NCI-H345 treated with DMSO at 0.1 percent for 48 hours (cell line): ENCODE data around the gene NF1.
"Not testable (repeated sequence)": the region's sequence is repeated elsewhere in the genome, so short reads cannot be mapped to it uniquely, and the experiment has no call there.

ENCODE experiments used
- DNase-seq: peaks from one replicate; lab custom pipeline; 2025; ENCODE audit not compliant: unreplicated experiment; lab: John Stamatoyannopoulos, UW

Gene NF1, protein sequence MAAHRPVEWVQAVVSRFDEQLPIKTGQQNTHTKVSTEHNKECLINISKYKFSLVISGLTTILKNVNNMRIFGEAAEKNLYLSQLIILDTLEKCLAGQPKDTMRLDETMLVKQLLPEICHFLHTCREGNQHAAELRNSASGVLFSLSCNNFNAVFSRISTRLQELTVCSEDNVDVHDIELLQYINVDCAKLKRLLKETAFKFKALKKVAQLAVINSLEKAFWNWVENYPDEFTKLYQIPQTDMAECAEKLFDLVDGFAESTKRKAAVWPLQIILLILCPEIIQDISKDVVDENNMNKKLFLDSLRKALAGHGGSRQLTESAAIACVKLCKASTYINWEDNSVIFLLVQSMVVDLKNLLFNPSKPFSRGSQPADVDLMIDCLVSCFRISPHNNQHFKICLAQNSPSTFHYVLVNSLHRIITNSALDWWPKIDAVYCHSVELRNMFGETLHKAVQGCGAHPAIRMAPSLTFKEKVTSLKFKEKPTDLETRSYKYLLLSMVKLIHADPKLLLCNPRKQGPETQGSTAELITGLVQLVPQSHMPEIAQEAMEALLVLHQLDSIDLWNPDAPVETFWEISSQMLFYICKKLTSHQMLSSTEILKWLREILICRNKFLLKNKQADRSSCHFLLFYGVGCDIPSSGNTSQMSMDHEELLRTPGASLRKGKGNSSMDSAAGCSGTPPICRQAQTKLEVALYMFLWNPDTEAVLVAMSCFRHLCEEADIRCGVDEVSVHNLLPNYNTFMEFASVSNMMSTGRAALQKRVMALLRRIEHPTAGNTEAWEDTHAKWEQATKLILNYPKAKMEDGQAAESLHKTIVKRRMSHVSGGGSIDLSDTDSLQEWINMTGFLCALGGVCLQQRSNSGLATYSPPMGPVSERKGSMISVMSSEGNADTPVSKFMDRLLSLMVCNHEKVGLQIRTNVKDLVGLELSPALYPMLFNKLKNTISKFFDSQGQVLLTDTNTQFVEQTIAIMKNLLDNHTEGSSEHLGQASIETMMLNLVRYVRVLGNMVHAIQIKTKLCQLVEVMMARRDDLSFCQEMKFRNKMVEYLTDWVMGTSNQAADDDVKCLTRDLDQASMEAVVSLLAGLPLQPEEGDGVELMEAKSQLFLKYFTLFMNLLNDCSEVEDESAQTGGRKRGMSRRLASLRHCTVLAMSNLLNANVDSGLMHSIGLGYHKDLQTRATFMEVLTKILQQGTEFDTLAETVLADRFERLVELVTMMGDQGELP (N-terminal part only)

DNA sequence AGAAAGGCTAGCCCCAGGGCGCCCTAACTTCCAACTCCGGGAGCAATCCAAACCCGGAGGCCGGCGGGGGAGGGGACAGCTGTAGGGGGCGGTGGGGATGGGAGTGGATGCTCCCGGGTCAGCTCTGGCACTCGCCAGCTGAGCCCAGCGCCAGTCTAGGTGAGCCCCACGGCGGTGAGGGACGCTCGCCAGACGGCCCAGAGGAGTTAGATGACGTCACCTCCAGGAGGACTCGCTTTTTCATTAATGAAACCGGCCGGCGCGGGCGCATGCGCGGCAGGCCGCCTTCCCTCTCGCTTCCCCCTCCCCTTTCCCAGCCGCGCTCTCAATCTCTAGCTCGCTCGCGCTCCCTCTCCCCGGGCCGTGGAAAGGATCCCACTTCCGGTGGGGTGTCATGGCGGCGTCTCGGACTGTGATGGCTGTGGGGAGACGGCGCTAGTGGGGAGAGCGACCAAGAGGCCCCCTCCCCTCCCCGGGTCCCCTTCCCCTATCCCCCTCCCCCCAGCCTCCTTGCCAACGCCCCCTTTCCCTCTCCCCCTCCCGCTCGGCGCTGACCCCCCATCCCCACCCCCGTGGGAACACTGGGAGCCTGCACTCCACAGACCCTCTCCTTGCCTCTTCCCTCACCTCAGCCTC, at the start of gene NF1:
Gene NF1, plus strand, starts transcription at position 378 of the 636 bp plus-strand sequence. CDS start 333 bp downstream, outside the sequence.
- peak; percentile 90 for DNase-seq

DNA sequence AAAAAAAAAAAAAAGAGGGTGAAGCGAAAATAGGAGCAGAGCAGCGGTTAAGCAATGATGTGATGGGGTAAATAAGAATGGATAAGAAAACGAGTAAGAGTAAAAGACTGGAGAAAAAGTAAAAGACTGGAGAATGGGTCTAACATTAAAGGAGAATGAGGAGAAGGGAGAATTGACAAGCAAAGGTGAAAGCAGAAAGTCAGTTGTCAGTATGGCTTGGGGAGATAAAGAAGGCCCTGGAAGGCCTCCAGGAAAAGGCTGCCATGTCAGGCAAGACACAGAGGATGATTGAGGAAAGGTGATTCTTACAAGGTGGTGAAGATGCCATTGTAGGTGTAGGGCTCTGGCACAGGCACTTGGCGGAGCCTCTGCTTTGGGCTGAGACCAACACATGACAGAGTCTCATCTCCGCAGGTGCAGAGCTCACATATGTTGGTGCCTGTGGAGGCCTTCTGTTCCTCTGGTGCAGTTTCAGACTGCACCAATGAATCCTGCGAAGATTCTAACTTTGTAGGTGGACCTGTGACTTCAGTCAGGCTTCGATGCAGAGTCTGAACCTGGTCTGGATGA, 47.8 kb upstream of the NF1 start:
- not testable (repeated sequence) for DNase-seq

DNA sequence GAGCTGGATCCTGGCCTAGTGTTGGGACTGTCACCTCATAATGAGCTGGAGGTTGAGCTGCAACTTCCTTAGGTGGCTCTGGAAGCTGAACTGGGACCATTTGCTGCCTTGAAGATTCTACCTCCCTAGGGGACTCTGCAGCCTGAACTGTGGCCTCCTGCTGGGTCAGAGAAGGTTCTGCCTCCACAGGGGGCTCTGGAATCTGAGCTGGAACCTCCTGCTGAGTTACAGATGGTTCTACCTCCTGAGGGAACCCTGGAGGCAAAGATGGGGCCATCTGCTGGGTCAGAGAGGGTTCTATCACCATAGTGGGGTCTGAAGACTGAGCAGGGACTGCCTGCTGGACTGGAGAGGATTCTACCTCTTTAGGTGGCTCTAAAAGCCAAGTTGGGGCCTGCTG, 46.6 kb upstream of the NF1 start:
- no peak for DNase-seq

- DNase-seq = no peak
Observed at GRCh38 chr17:31048780-31049179, 46.0 kb upstream of the NF1 start.

DNA sequence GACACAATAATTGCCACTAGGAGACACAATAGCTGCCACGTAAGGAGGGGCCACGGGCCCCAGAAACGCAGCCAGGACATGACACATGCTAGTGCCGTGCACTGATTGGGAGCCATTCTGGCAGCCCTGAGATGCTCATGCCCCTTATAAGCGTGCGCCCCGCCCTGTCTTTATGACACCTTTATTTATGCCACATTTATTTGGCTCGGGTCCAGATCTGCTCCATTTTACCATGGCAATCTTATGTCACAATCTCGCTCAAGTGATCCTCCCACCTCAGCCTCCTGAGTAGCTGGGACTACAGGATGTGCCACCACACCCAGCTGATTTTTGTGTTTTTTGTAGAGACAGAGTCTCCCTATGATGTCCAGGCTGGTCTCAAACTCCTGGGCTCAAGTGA, 43.8 kb upstream of the NF1 start:
- DNase-seq = no peak

GRCh38 chr17:31051506-31051905, 43.3 kb upstream of the NF1 start:
- DNase-seq = no peak

DNA sequence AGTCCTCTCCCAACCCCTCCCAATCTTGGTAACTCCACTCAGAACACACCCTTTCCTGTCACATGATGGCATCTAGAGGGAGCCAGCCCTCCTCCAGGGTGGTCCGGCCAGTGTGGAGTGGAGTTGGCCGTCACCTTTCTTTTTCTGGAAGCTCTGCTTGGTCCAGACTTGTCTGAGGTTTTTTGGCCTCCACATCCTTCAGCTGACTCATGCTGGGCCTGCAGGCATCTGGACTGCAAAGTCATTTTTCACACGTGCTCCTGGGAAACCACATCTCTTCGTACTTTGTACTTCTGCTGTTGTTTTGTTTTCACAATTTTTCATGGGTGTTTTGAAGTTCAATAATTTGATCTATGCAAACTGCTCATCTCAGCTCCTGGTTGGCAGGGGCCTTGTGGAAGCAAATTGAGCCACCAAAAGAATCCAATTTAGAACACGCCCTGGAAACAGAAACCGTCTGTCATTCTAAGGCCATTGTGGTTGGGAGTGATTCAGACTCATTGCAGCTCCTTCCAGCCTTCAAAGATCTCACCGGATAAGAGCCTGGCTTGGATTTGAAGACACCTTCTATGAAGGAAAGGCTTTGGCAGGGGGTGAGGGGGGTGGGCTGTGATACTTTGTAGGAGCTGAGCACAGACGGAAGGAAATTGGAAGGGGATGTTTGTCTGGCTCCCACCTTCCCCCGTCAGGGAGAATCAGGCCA, 42.4 kb upstream of the NF1 start:
- DNase-seq = no peak

DNA sequence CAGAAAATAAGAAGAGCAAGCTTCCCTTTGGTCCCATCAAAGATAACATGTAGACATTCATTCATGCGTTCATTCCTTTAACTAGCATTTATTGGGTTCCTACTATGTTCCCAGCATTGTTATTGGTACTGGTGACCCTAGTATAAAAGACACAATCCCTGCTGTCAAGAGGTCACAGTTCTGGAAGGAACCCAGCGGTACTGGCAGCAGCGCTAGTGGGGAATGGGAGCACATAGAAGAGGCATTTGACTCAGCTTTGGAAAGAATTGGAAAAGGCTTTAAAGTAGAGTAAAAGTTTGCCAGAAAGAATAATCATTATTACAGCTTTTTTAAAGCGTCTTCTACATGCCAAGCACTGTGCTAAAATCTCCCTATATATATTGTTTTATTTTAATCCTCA, 41.7 kb upstream of the NF1 start:
- no peak for DNase-seq

- no peak for DNase-seq
Observed at GRCh38 chr17:31054761-31055160, 40.0 kb upstream of the NF1 start.

GRCh38 chr17:31058976-31059375, 35.8 kb upstream of the NF1 start:
- DNase-seq = no peak

DNA sequence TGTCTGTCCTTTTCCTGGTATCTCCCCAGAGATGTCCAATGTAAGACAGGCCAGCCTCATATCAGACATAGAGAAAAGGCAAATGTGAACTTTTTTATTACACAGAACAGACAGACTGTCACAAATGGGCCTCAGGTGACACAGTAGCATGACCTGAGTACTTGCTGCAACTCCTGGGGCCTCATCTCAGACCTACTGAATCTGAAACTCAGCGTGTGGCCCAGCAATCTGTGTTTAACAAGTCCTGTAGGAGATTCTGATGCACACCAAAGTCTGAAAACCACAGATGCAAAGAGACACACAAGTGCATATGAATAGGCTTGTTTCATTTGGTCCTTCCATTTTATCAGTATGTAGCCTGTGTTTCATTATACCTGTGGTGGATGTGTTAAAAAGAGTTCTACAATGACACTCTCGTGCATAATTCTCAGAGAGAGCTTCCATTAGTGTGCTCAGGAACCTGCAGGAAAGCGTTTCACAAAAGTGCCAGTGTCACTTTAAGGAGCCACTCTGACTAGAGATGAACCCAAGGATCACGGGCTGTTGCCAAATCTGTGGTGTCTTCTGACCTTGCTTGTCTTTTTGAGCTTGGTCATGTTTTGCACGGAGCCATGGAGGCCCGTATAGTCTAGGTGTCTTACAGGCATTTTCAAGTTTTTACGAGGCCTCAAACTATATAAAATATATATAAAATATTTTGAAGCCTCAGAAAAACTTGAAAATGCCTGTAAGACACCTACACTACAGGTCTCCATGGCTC, 33.8 kb upstream of the NF1 start:
- no peak for DNase-seq

- no peak for DNase-seq
Observed at GRCh38 chr17:31061678-31062077, 33.1 kb upstream of the NF1 start.

DNA sequence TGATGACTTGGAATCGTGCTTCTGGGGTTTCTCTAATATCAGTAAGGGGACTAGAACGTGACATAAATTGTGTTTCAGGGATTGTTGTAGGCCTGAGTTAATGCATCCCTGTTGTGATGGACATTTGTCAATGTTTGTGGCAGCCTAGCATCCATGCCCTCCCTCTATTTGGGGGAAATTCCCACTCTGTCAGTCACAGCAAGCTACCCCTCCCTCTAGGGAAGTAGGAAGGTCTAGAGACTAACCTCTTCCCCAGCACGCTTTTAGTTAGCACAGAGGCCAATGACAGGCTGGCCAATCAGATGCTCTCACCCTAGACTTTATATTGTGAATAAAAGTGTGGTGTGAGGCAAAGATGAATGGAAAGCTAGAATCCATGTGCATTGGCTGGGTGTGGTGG, 32.4 kb upstream of the NF1 start:
- no peak for DNase-seq

GRCh38 chr17:31064707-31065106, 30.1 kb upstream of the NF1 start:
- DNase-seq = no peak

GRCh38 chr17:31067691-31068184, 27.0 kb upstream of the NF1 start:
- DNase-seq = no peak

- DNase-seq = no peak
Observed at GRCh38 chr17:31068291-31068690, 26.5 kb upstream of the NF1 start.

DNA sequence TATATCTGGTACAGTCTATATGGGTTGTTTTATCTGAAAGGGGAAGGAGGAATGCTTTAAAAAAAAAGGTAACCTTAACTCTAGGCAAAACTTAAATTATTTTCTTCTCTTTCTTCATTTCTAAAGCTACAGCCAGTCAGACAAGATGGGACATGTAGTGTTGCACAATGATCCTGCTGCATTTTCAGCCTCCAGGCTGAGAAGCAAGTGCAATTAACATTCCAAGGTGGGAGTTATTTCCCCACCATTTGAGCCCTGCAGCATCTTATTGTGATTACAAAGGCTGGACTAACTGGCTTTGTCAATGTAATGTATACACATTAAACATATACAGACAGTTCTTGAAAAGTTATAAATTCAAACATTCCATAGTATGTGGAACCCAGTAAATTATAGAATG, 22.6 kb upstream of the NF1 start:
- no peak for DNase-seq

- no peak for DNase-seq
Observed at GRCh38 chr17:31073411-31073810, 21.4 kb upstream of the NF1 start.
